Thoracic aorta (tissue), 2 donors: ENCODE data around the gene CPO. TPM values are rescaled to one million over a fixed set of nuclear protein-coding genes. Genes with fewer than 3 reads are reported as not detected.

Experiments
- ATAC-seq: fragments of 150-250 bp; one replicate; pipeline ENCODE4 v1.8.0; 2017; ENCODE audit warnings: low read depth; ENCODE audit not compliant: insufficient number of reproducible peaks, low FRiP score
- DNase-seq: peaks from one replicate; pipeline ENCODE4 v3.0.0-alpha.2; 2020; ENCODE audit warnings: low spot score
- H3K27ac ChIP-seq, 2 donors: fragments of 200-600 bp; sonication (generic); 1 replicate in 1 of 2; 2 replicates in 1 of 2; pipeline ENCODE4 v1.5.1; 2016; ENCODE audit warnings: mild to moderate bottlenecking in 2 of 2, moderate library complexity in 2 of 2
- H3K27me3 ChIP-seq: fragments of 200-600 bp; sonication (generic); replicated peaks from 2 replicates; pipeline ENCODE4 v1.6.0; 2016; ENCODE audit warnings: mild to moderate bottlenecking; ENCODE audit not compliant: insufficient read depth
- H3K36me3 ChIP-seq: fragments of 200-600 bp; sonication (generic); one replicate; pipeline ENCODE4 v1.5.1; 2016
- H3K4me1 ChIP-seq, 2 donors: fragments of 200-600 bp; sonication (generic); 1 replicate in 1 of 2; 2 replicates in 1 of 2; pipeline versions ENCODE4 v1.5.1 to v1.6.0; 2016; ENCODE audit warnings: low read depth in 2 of 2, mild to moderate bottlenecking in 1 of 2; ENCODE audit not compliant: control insufficient read depth in 1 of 2
- H3K4me3 ChIP-seq: fragments of 200-600 bp; sonication (generic); 2 replicates; pipeline ENCODE4 v1.5.1; 2016; ENCODE audit warnings: mild to moderate bottlenecking
- H3K9me3 ChIP-seq: fragments of 200-600 bp; sonication (generic); 2 replicates; pipeline ENCODE4 v1.5.1; 2016
- CTCF ChIP-seq: fragments of 200-600 bp; sonication (generic); IDR thresholded peaks from one replicate; pipeline ENCODE4 v1.5.1; 2019; ENCODE audit warnings: antibody characterized with exemption
- total RNA-seq, 2 donors: library from RNA; depleted of rRNA; stranded (reverse); fragments of >200 nt; gene quantifications; one replicate each; pipeline versions ENCODE4 v1.1.0 to v1.2.3, GENCODE V29; 2016

Gene CPO
- total RNA-seq, 2 donors from 2014 or later: 3.0 TPM; not detected in 1

GRCh38 chr2:207008105-207008990 is 69.0 kb downstream of the CPO start:
- no peak overlapping the region for H3K27ac ChIP-seq
- H3K4me1 ChIP-seq: no peaks in the 10 kb centered on the region
- DNase-seq: no peak
- H3K36me3 ChIP-seq: no peaks in the 10 kb centered on the region
- H3K27me3 ChIP-seq: no peaks in the 10 kb centered on the region
- no peak overlapping the region for H3K4me3 ChIP-seq
- ATAC-seq: no peak
- H3K9me3 ChIP-seq: no peaks in the 10 kb centered on the region
- no peak for TF ChIP-seq CTCF

GRCh38 chr2:207012461-207012860 is 73.1 kb downstream of the CPO start:
- ATAC-seq: no peak
- Histone ChIP-seq H3K4me1 (no peaks in the 10 kb centered on the region), H3K4me3 (no peak overlapping the region), H3K9me3 (no peaks in the 10 kb centered on the region), H3K27me3 (no peaks in the 10 kb centered on the region), H3K36me3 (no peaks in the 10 kb centered on the region), H3K27ac (no peak overlapping the region)
- no peak for TF ChIP-seq CTCF
- no peak for DNase-seq

- H3K4me3 ChIP-seq: no peak overlapping the region
- no peak for TF ChIP-seq CTCF
- DNase-seq (no peak), ATAC-seq (no peak)
- H3K9me3 ChIP-seq: no peaks in the 10 kb centered on the region
- no peaks in the 10 kb centered on the region for H3K4me1 ChIP-seq
- H3K27ac ChIP-seq: no peak overlapping the region
- H3K36me3 ChIP-seq: no peaks in the 10 kb centered on the region
- H3K27me3 ChIP-seq: no peaks in the 10 kb centered on the region
These were observed 75.1 kb downstream of the CPO start for GRCh38 chr2:207014424-207014823.

GRCh38 chr2:207015901-207016300 is 76.6 kb downstream of the CPO start:
- Histone ChIP-seq H3K27ac (no peak overlapping the region), H3K4me1 (no peaks in the 10 kb centered on the region), H3K4me3 (no peak overlapping the region), H3K9me3 (no peaks in the 10 kb centered on the region), H3K36me3 (no peaks in the 10 kb centered on the region), H3K27me3 (no peaks in the 10 kb centered on the region)
- DNase-seq: no peak
- ATAC-seq: no peak
- no peak for TF ChIP-seq CTCF

Other genes with a start within 250 kb of the CPO start
- gene DYTN, start 221.1 kb upstream of the CPO start, total RNA-seq: not detected
- gene MDH1B, start 174.2 kb upstream of the CPO start, total RNA-seq: 1 to 10 TPM in 1 of 2 donors, not detected in 1; 1.4 TPM
- gene FASTKD2, start 173.9 kb upstream of the CPO start, total RNA-seq: 10 to 100 TPM; 21.9 to 32.6 TPM
- gene KLF7, start 226.4 kb downstream of the CPO start, total RNA-seq: 10 to 100 TPM; 27.2 to 28.3 TPM